GM19025 (cell line): ENCODE measurements around the gene CCDC142.
"Not testable (repeated sequence)": the region's sequence is repeated elsewhere in the genome, so short reads cannot be mapped to it uniquely, and the experiment has no call there.

ENCODE experiments used
- ATAC-seq: cut with Tn5 transposase; IDR thresholded peaks from one replicate; pipeline ENCODE4 v1.9.1; 2021; ENCODE audit warnings: mild to moderate bottlenecking, low read depth, moderate library complexity; ENCODE audit not compliant: unreplicated experiment

Gene CCDC142

GRCh38 chr2:74500578-74500946, 17.8 kb upstream of the CCDC142 start:
- ATAC-seq = no peak

GRCh38 chr2:74499940-74500577, 17.3 kb upstream of the CCDC142 start:
- ATAC-seq = no peak

GRCh38 chr2:74499267-74499939, 16.6 kb upstream of the CCDC142 start, which contains the start of gene LBX2:
Gene LBX2, minus strand, starts transcription at chr2:74499603. Its CDS starts 66 bp downstream, at chr2:74499537.
- ATAC-seq = no peak

GRCh38 chr2:74498500-74499266, 15.9 kb upstream of the CCDC142 start:
- no peak for ATAC-seq

- no peak for ATAC-seq
Measured at GRCh38 chr2:74497777-74498499, 15.1 kb upstream of the CCDC142 start.

GRCh38 chr2:74496997-74497776, 14.4 kb upstream of the CCDC142 start:
- ATAC-seq = no peak

- no peak for ATAC-seq
Measured at GRCh38 chr2:74495440-74495839, 12.6 kb upstream of the CCDC142 start.

GRCh38 chr2:74493546-74493945, 10.7 kb upstream of the CCDC142 start:
- ATAC-seq = no peak

GRCh38 chr2:74491648-74492544, 9.1 kb upstream of the CCDC142 start:
- no peak for ATAC-seq

GRCh38 chr2:74489906-74490305, 7.1 kb upstream of the CCDC142 start:
- no peak for ATAC-seq

- ATAC-seq = no peak
Measured at GRCh38 chr2:74488643-74489481, 6.1 kb upstream of the CCDC142 start.

- no peak for ATAC-seq
Measured at GRCh38 chr2:74486141-74486540, 3.3 kb upstream of the CCDC142 start.

- not testable (repeated sequence) for ATAC-seq
Measured at GRCh38 chr2:74483675-74484164, 922 bp upstream of the CCDC142 start.

GRCh38 chr2:74481961-74482800, 617 bp downstream of the CCDC142 start:
- ATAC-seq = peak; percentile 36

- no peak for ATAC-seq
Measured at GRCh38 chr2:74481431-74481830, 1.4 kb downstream of the CCDC142 start.

GRCh38 chr2:74474899-74475298, 7.9 kb downstream of the CCDC142 start:
- no peak for ATAC-seq

- ATAC-seq = no peak
Measured at GRCh38 chr2:74474481-74474880, 8.3 kb downstream of the CCDC142 start.
